Immature natural killer cell (primary cell): ENCODE measurements around the gene CREB3L1. TPM values are rescaled to one million over a fixed set of nuclear protein-coding genes. Genes with fewer than 3 reads are reported as not detected.
"Not testable (repeated sequence)": the region's sequence is repeated elsewhere in the genome, so short reads cannot be mapped to it uniquely, and the experiment has no call there.

Experiments used
- DNase-seq, 3 donors: peaks; one replicate each; pipeline ENCODE4 v3.0.0; 2022; ENCODE audit warnings: mixed read lengths in 1 of 3
- H3K27ac Mint-ChIP-seq, 6 donors: one replicate each; pipeline ENCODE4 v1.8.0; 2020; ENCODE audit warnings: mixed read lengths in 6 of 6, mild to moderate bottlenecking in 5 of 6, inconsistent platforms in 4 of 6, moderate library complexity in 3 of 6
- H3K27me3 Mint-ChIP-seq, 3 donors: one replicate each; pipeline ENCODE4 v1.8.0; 2020 to 2021; ENCODE audit warnings: low read depth in 3 of 3, mild to moderate bottlenecking in 3 of 3, mixed read lengths in 3 of 3, moderate library complexity in 3 of 3, inconsistent platforms in 1 of 3
- H3K36me3 Mint-ChIP-seq, 3 donors: one replicate each; pipeline ENCODE4 v1.8.0; 2020; ENCODE audit warnings: mixed read lengths in 3 of 3, inconsistent platforms in 2 of 3, mild to moderate bottlenecking in 2 of 3
- H3K4me1 Mint-ChIP-seq, 2 donors: one replicate each; pipeline ENCODE4 v1.8.0; 2020; ENCODE audit warnings: inconsistent platforms in 2 of 2, mild to moderate bottlenecking in 2 of 2, mixed read lengths in 2 of 2, moderate library complexity in 1 of 2
- H3K4me3 Mint-ChIP-seq, 5 donors: one replicate each; pipeline ENCODE4 v1.8.0; 2020; ENCODE audit warnings: mild to moderate bottlenecking in 5 of 5, mixed read lengths in 5 of 5, inconsistent platforms in 3 of 5, moderate library complexity in 3 of 5
- H3K9me3 Mint-ChIP-seq, 6 donors: one replicate each; pipeline ENCODE4 v1.8.0; 2020; ENCODE audit warnings: mild to moderate bottlenecking in 6 of 6, mixed read lengths in 6 of 6, inconsistent platforms in 4 of 6, moderate library complexity in 3 of 6
- polyA plus RNA-seq, 3 donors: library from polyadenylated mRNA; unstranded; fragments of 300-500 nt; fragmentation: Illumina TruSeq; gene quantifications; one replicate each; pipeline ENCODE4 v1.2.3, GENCODE V29; 2021

The CREB3L1 gene
- polyA plus RNA-seq, 3 donors from 2014 or later, result not detected

DNA sequence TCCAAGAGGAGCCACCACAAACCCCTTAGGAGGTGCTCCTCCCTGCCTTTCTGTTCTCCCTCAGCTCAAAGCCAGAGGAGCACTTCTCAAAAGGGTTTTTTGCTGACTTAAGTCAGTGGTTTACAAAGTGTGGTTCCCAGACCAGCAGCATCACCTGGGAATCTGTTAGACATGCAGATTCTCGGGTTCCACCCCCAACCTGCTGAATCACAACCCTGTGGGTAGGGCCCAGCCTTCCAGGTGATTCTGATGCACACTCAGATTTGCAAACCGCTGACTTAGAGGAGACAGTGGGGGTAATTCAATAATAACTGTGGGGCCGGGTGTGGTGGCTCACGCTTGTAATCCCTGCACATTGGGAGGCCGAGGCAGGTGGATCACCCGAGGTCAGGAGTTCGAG, 22.8 kb downstream of the CREB3L1 start:
- no peaks in the 10 kb centered on the region for H3K36me3 Mint-ChIP-seq
- H3K27me3 Mint-ChIP-seq, result peaks cover 2 to 9% (median 6%) of the 10 kb centered on the region in 3 donors
- H3K27ac Mint-ChIP-seq, result no peak overlapping the region
- no peak overlapping the region for H3K4me3 Mint-ChIP-seq
- H3K4me1 Mint-ChIP-seq, result peaks cover 0 to 8% of the 10 kb centered on the region in 2 donors
- no peaks in the 10 kb centered on the region for H3K9me3 Mint-ChIP-seq
- DNase-seq, result no peak

GRCh38 chr11:46302866-46303265, 25.4 kb downstream of the CREB3L1 start:
- H3K4me3 Mint-ChIP-seq, result no peak overlapping the region
- H3K36me3 Mint-ChIP-seq, result no peaks in the 10 kb centered on the region
- peaks cover 1 to 10% (median 4%) of the 10 kb centered on the region in 3 donors for H3K27me3 Mint-ChIP-seq
- peaks cover 0 to 5% of the 10 kb centered on the region in 2 donors for H3K4me1 Mint-ChIP-seq
- no peak for DNase-seq
- no peak overlapping the region for H3K27ac Mint-ChIP-seq
- no peaks in the 10 kb centered on the region for H3K9me3 Mint-ChIP-seq

GRCh38 chr11:46304036-46304435, 26.6 kb downstream of the CREB3L1 start:
- Mint-ChIP-seq H3K4me1 (peaks cover 5 to 11% of the 10 kb centered on the region in 2 donors), H3K27me3 (peaks cover 1 to 10% (median 1%) of the 10 kb centered on the region in 3 donors)
- not testable (repeated sequence) for H3K9me3 Mint-ChIP-seq, H3K4me3 Mint-ChIP-seq, H3K36me3 Mint-ChIP-seq, DNase-seq, H3K27ac Mint-ChIP-seq

DNA sequence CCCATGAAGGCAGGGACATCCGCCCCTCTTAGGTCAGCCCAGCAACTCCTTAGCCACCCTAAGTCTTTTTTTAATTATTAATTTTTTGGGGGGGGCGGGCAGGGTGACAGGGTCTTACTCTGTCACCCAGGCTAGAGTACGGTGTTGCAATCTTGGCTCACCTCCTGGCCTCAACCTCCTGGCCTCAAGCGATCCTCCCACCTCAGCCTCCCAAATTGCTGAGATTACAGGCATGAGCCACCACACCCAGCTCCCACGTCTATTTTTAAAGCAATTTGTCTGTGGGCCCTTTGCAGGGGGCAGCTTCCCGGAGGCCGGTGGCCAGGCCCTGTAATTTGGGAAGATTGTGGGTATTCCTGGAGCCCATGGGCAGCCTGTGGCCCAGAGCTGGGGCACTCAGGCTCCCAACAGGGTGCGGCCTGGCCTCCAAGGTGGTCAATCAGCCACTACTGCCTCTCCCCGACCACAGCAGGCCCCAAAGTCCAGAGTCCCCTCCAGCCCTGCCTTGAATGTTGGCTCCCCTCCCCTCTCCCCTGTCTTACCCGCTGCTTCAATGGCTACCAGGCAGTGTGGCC, 27.2 kb downstream of the CREB3L1 start:
- DNase-seq, result no peak
- H3K4me3 Mint-ChIP-seq, result no peak overlapping the region
- peaks cover 1 to 8% (median 1%) of the 10 kb centered on the region in 3 donors for H3K27me3 Mint-ChIP-seq
- H3K27ac Mint-ChIP-seq, result no peak overlapping the region
- no peaks in the 10 kb centered on the region for H3K36me3 Mint-ChIP-seq
- H3K4me1 Mint-ChIP-seq, result peaks cover 5 to 11% of the 10 kb centered on the region in 2 donors
- no peaks in the 10 kb centered on the region for H3K9me3 Mint-ChIP-seq

DNA sequence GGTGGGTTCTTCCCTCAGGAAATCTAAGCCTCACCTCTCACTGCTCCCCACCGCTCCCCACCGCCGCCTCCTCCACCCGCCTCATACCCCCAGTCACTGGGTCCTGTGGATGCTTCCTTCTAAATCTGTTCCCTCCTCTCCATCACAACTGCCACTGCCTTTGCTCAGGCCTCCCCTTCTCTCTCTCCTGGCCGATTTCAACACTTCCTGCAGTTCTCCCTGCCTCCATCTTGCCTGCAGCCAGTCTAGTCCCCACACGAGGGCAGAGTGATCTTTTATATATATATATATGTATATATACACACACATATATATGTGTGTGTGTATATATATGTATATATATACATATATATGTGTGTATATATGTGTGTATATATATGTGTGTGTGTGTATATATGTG, 27.8 kb downstream of the CREB3L1 start:
- peaks cover 1 to 6% (median 3%) of the 10 kb centered on the region in 3 donors for H3K27me3 Mint-ChIP-seq

DNA sequence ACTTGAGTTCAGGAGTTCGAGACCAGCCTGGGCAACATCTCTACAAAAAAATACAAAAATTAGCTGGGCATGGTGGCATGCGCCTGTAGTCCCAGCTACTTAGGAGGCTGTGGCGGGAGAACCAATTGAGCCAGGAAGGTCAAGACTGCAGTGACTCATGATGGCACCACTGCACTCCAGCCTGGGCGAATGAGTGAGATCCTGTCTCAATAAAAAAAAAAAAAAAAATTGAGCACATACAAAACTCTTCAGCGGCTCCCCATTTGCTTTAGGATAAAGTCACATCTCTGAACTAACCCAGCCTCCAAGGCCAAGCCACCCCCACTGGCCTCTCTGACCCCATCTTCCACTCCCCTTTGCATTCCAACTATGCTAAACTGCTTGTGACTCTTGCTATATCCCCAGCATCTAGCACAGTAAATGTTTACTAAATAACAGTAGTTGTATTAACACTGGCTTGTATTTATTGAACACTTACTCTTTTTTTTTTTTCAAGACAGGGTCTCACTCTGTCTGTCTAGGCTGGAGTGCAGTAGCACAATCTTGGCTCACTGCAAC, 28.9 kb downstream of the CREB3L1 start:
- Mint-ChIP-seq H3K27me3 (peaks cover 1 to 6% (median 3%) of the 10 kb centered on the region in 3 donors), H3K36me3 (no peaks in the 10 kb centered on the region), H3K4me3 (no peak overlapping the region), H3K4me1 (peaks cover 5 to 11% of the 10 kb centered on the region in 2 donors), H3K27ac (no peak overlapping the region), H3K9me3 (no peaks in the 10 kb centered on the region)
- DNase-seq, result no peak

More for the DNA sequence above, 27.8 kb downstream of the CREB3L1 start:
- Mint-ChIP-seq H3K4me1 (peaks cover 5 to 11% of the 10 kb centered on the region in 2 donors), H3K9me3 (no peaks in the 10 kb centered on the region), H3K27ac (no peak overlapping the region), H3K36me3 (no peaks in the 10 kb centered on the region), H3K4me3 (no peak overlapping the region)
- DNase-seq, result no peak

GRCh38 chr11:46307369-46307768, 29.9 kb downstream of the CREB3L1 start:
- Mint-ChIP-seq H3K4me1 (peaks cover 5 to 11% of the 10 kb centered on the region in 2 donors), H3K4me3 (no peak overlapping the region), H3K27me3 (peaks cover 1 to 6% (median 3%) of the 10 kb centered on the region in 3 donors), H3K27ac (no peak overlapping the region), H3K9me3 (no peaks in the 10 kb centered on the region), H3K36me3 (no peaks in the 10 kb centered on the region)
- DNase-seq, result no peak

DNA sequence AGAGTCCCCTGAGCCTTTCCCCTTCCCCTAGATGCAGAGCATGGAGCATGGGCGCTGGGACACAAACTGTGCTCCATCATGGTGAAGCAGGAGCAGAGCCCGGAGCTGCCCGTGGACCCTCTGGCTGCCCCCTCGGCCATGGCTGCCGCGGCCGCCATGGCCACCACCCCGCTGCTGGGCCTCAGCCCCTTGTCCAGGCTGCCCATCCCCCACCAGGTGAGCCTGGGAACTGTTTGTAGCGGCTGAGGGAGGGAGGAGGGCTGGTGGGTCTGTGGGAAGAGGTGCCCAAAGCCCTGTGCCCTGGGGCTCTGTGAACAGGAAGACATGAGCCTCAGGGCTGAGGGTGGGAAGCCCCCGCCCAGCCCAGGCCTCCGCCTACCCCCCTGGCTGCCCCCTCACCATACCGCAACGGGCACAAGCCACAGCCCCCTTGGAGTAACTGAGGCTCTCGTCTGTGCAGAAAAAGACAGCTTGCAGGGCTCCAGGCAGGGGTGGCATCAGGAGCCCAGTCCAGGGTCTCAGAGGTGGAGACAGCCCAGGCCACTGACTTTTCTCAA, 30.4 kb downstream of the CREB3L1 start:
- Mint-ChIP-seq H3K9me3 (no peaks in the 10 kb centered on the region), H3K4me1 (peaks cover 5 to 11% of the 10 kb centered on the region in 2 donors), H3K36me3 (no peaks in the 10 kb centered on the region), H3K27me3 (peaks cover 1 to 6% (median 3%) of the 10 kb centered on the region in 3 donors), H3K4me3 (no peak overlapping the region), H3K27ac (no peak overlapping the region)
- no peak for DNase-seq

DNA sequence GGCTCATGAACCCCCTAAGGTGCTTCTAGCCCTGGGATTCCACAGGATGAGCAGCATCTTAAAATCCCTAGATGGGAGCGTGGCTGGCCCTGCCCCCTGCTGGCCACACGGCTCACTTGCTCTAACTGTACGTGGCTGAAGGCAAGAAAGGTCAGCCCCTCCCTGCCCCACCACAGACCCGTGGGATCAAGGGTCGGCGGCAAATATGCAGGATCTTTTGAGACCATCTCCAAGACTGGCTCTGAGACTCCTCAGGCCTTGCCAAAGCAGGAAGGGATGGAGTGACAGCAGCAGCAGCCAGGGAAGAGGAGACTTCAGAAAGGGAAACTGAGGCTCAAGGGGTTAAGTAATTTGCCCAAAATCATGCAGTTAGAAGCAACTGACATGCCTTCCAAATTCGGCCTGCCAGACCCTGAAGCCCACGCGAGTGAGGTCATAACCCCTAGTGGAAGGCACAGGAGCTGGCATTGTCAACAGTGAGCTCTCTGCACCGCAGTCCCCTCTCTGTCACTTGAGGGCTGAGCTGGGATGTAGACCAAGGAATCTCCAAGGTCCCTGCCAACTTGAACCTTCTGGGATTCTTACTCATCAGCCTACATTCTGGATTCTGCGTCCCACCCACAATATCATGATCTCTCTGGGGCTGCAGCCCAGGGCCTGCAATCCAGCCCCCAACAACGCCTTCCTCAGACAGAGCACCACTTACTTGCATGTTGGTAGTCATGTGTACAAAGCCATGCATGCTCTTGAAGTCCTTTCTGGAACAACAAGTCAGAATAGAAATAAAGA, 31.4 kb downstream of the CREB3L1 start:
- Mint-ChIP-seq H3K36me3 (no peaks in the 10 kb centered on the region), H3K27me3 (peaks cover 1 to 6% (median 3%) of the 10 kb centered on the region in 3 donors), H3K4me3 (peak overlapping the region in 2 of 5 donors; percentile 30 to 68), H3K27ac (no peak overlapping the region), H3K4me1 (peaks cover 5 to 11% of the 10 kb centered on the region in 2 donors), H3K9me3 (no peaks in the 10 kb centered on the region)
- DNase-seq, result peak; percentile 50 to 56 (median 51)

GRCh38 chr11:46309814-46310259, 32.4 kb downstream of the CREB3L1 start:
- Mint-ChIP-seq H3K27ac (no peak overlapping the region), H3K27me3 (peaks cover 1 to 8% (median 3%) of the 10 kb centered on the region in 3 donors), H3K36me3 (no peaks in the 10 kb centered on the region), H3K9me3 (no peaks in the 10 kb centered on the region), H3K4me3 (no peak overlapping the region), H3K4me1 (peaks cover 5 to 11% of the 10 kb centered on the region in 2 donors)
- no peak for DNase-seq

DNA sequence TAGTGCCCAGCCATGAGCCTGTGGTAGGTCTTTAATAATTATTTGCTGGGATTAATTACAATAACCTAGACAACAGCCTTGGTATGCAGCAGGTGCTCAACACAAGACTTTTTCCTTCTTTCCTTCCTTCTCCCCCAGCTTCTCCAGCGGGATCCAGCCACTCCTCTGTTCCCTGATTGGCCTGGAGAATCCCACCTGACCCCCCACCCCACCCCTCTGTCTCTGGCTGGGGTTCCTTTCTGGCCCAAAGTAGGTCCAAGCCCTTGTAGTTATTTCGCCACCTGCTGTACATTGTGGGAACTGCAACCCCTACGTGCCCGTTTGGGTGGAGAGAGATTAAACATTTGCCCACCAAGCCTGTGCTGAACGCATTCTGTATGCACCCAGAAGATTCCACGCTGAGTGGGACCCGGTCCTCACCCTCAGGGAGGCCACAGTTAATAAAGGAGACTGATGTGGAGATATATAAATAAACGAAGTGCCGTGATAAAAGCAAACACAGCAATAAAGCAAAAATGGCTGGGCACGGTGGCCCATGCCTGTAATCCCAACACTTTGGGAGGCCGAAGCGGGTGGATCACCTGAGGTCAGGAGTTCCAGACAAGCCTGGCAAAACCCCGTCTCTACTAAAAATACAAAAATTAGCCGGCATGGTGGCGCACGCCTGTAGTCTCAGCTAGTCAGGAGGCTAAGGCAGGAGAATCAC, 37.7 kb downstream of the CREB3L1 start:
- H3K9me3 Mint-ChIP-seq, result no peaks in the 10 kb centered on the region
- no peaks in the 10 kb centered on the region for H3K36me3 Mint-ChIP-seq
- DNase-seq, result peak; percentile 55 to 65 (median 57)
- H3K4me3 Mint-ChIP-seq, result no peak overlapping the region
- peaks cover 0 to 6% (median 4%) of the 10 kb centered on the region in 3 donors for H3K27me3 Mint-ChIP-seq
- H3K4me1 Mint-ChIP-seq, result peaks cover 8 to 10% of the 10 kb centered on the region in 2 donors
- no peak overlapping the region for H3K27ac Mint-ChIP-seq

GRCh38 chr11:46315783-46316563, 38.5 kb downstream of the CREB3L1 start:
- Mint-ChIP-seq H3K9me3 (no peaks in the 10 kb centered on the region), H3K36me3 (no peaks in the 10 kb centered on the region), H3K27ac (no peak overlapping the region), H3K4me3 (no peak overlapping the region), H3K4me1 (peaks cover 8 to 10% of the 10 kb centered on the region in 2 donors), H3K27me3 (peaks cover 0 to 9% (median 4%) of the 10 kb centered on the region in 3 donors)
- no peak for DNase-seq

- H3K4me3 Mint-ChIP-seq, result no peak overlapping the region
Measured at GRCh38 chr11:46319074-46319453, 41.6 kb downstream of the CREB3L1 start.

More at GRCh38 chr11:46319074-46319453, 41.6 kb downstream of the CREB3L1 start:
- H3K9me3 Mint-ChIP-seq, result no peaks in the 10 kb centered on the region
- peaks cover 8 to 10% of the 10 kb centered on the region in 2 donors for H3K4me1 Mint-ChIP-seq
- peaks cover 0 to 9% (median 4%) of the 10 kb centered on the region in 3 donors for H3K27me3 Mint-ChIP-seq
- peak overlapping the region in 1 of 6 donors; percentile 54 for H3K27ac Mint-ChIP-seq
- no peaks in the 10 kb centered on the region for H3K36me3 Mint-ChIP-seq
- DNase-seq, result no peak
